GM23338 (cell line): Measurements from ENCODE around the gene ZNF480. TPM values are rescaled to one million over a fixed set of nuclear protein-coding genes. Genes with fewer than 3 reads are reported as not detected.

Experiments used
- ATAC-seq: fragments of 200-7000 bp; cut with Tn5 transposase; 3 replicates; pipeline ENCODE4 v1.9.1; 2020
- DNase-seq: peaks from one replicate; pipeline ENCODE4 v3.0.0-alpha.2; 2015; ENCODE audit warnings: low spot score
- H2AFZ ChIP-seq: fragments of 200-600 bp; sonication (generic); 2 replicates; pipeline ENCODE4 v1.8.0; 2016; ENCODE audit warnings: antibody characterized with exemption, mild to moderate bottlenecking, moderate library complexity
- H3F3A ChIP-seq: fragments of 200-600 bp; sonication (generic); replicated peaks from 2 replicates; pipeline ENCODE4 v1.8.0; 2017; ENCODE audit warnings: antibody characterized with exemption, mixed run types, low read depth
- H3K27ac ChIP-seq: fragments of 200-600 bp; sonication (generic); 2 replicates; pipeline ENCODE4 v1.6.1; 2016; ENCODE audit warnings: low read depth
- H3K27me3 ChIP-seq: fragments of 200-600 bp; sonication (generic); 2 replicates; pipeline ENCODE4 v1.8.0; 2016; ENCODE audit warnings: mild to moderate bottlenecking, mixed run types, moderate library complexity; ENCODE audit not compliant: insufficient read depth
- H3K36me3 ChIP-seq: fragments of 200-600 bp; sonication (generic); 2 replicates; pipeline ENCODE4 v1.8.0; 2016; ENCODE audit warnings: mild to moderate bottlenecking; ENCODE audit not compliant: insufficient read depth
- H3K4me1 ChIP-seq: fragments of 200-600 bp; sonication (generic); 2 replicates; pipeline ENCODE4 v1.8.0; 2016; ENCODE audit warnings: mild to moderate bottlenecking, moderate library complexity; ENCODE audit not compliant: insufficient read depth
- H3K4me2 ChIP-seq: fragments of 200-600 bp; sonication (generic); 2 replicates; pipeline ENCODE4 v1.7.1; 2017; ENCODE audit warnings: mixed run types
- H3K4me3 ChIP-seq: fragments of 200-600 bp; sonication (generic); 2 replicates; pipeline ENCODE4 v1.6.1; 2016; ENCODE audit warnings: mixed run types
- H3K79me2 ChIP-seq: fragments of 200-600 bp; sonication (generic); replicated peaks from 2 replicates; pipeline ENCODE4 v1.8.0; 2017; ENCODE audit warnings: mild to moderate bottlenecking; ENCODE audit not compliant: insufficient read depth
- H3K9me2 ChIP-seq: fragments of 200-600 bp; sonication (generic); 2 replicates; pipeline ENCODE4 v1.8.0; 2017; ENCODE audit not compliant: insufficient read depth
- H4K20me1 ChIP-seq: fragments of 200-600 bp; sonication (generic); replicated peaks from 2 replicates; pipeline ENCODE4 v1.8.0; 2017; ENCODE audit warnings: mild to moderate bottlenecking; ENCODE audit not compliant: insufficient read depth
- H3K27ac Mint-ChIP-seq: 2 replicates; pipeline ENCODE4 v1.8.0; 2020; ENCODE audit warnings: inconsistent platforms, mild to moderate bottlenecking, moderate library complexity, mixed read lengths
- H3K27me3 Mint-ChIP-seq: 3 replicates; pipeline ENCODE4 v1.8.0; 2022; ENCODE audit warnings: low read depth, mild to moderate bottlenecking, moderate library complexity, mixed read lengths, inconsistent platforms; ENCODE audit not compliant: insufficient read depth, poor library complexity
- H3K36me3 Mint-ChIP-seq: 3 replicates; pipeline ENCODE4 v1.8.0; 2021; ENCODE audit warnings: low read depth, mild to moderate bottlenecking, inconsistent platforms, moderate library complexity, mixed read lengths
- H3K4me1 Mint-ChIP-seq: 3 replicates; pipeline ENCODE4 v1.8.0; 2020; ENCODE audit warnings: mild to moderate bottlenecking, inconsistent platforms, mixed read lengths
- H3K4me3 Mint-ChIP-seq: 3 replicates; pipeline ENCODE4 v1.8.0; 2021; ENCODE audit warnings: moderate library complexity, mild to moderate bottlenecking, inconsistent platforms, mixed read lengths
- H3K9me3 Mint-ChIP-seq: 3 replicates; pipeline ENCODE4 v1.8.0; 2020; ENCODE audit warnings: moderate library complexity, mild to moderate bottlenecking, inconsistent platforms, mixed read lengths
- CREB1 ChIP-seq: fragments of 250-450 bp; sonication (Bioruptor Pico); IDR thresholded peaks from 2 replicates; pipeline ENCODE4 v1.5.0; 2020; ENCODE audit warnings: low read depth, mild to moderate bottlenecking, moderate library complexity
- EZH2 ChIP-seq: fragments of 200-600 bp; sonication (generic); IDR thresholded peaks from one replicate; pipeline ENCODE4 v1.8.0; 2017; ENCODE audit warnings: antibody characterized with exemption, mild to moderate bottlenecking, low read depth; ENCODE audit not compliant: unreplicated experiment
- EZH2phosphoT487 ChIP-seq: fragments of 200-600 bp; sonication (generic); IDR thresholded peaks from one replicate; pipeline ENCODE4 v1.8.1; 2018; ENCODE audit warnings: antibody characterized with exemption; ENCODE audit not compliant: unreplicated experiment
- JUNB ChIP-seq: IDR thresholded peaks from one replicate; pipeline ENCODE4 v1.6.1; 2016; ENCODE audit warnings: antibody characterized with exemption; ENCODE audit not compliant: unreplicated experiment
- NANOG ChIP-seq: IDR thresholded peaks from 2 replicates; pipeline ENCODE4 v1.6.1; 2016; ENCODE audit warnings: antibody characterized with exemption, borderline replicate concordance
- POLR2AphosphoS5 ChIP-seq: IDR thresholded peaks from 2 replicates; pipeline ENCODE4 v1.6.1; 2016; ENCODE audit warnings: antibody characterized with exemption, low read depth
- STAT1 ChIP-seq: IDR thresholded peaks from one replicate; pipeline ENCODE4 v1.6.1; 2016; ENCODE audit warnings: antibody characterized with exemption; ENCODE audit not compliant: unreplicated experiment
- ZNF114 ChIP-seq: fragments of 250-450 bp; sonication (Bioruptor Pico); IDR thresholded peaks from 2 replicates; pipeline ENCODE4 v1.5.0; 2020; ENCODE audit warnings: mild to moderate bottlenecking, moderate library complexity
- ZNF331 ChIP-seq: fragments of 250-450 bp; sonication (Bioruptor Pico); IDR thresholded peaks from 2 replicates; pipeline ENCODE4 v1.5.0; 2020; ENCODE audit warnings: low read depth, mild to moderate bottlenecking, moderate library complexity
- polyA plus RNA-seq: library from polyadenylated mRNA; unstranded; fragments of >200 nt; fragmentation: Nextera tagmentation; extraction: Ambion mirVana; gene quantifications from 2 replicates; pipeline ENCODE4 v1.2.1, GENCODE V29; 2016
- total RNA-seq: library from RNA; depleted of rRNA; stranded (reverse); fragments of >200 nt; shearing (Covaris generic); gene quantifications from 2 replicates; pipeline ENCODE4 v1.2.3, GENCODE V29; 2014
- TF ChIP-seq, protein P1 (sequence below): IDR thresholded peaks from 2 replicates; pipeline ENCODE4 v1.6.1; 2016; ENCODE audit warnings: antibody characterized with exemption
- TF ChIP-seq, protein P2 (sequence below): IDR thresholded peaks from one replicate; pipeline ENCODE4 v1.6.1; 2018; ENCODE audit warnings: antibody characterized with exemption; ENCODE audit not compliant: unreplicated experiment
- TF ChIP-seq, protein P3 (sequence below): fragments of 250-450 bp; sonication (Bioruptor Pico); IDR thresholded peaks from 2 replicates; pipeline ENCODE4 v1.5.0; 2020; ENCODE audit warnings: mild to moderate bottlenecking, moderate library complexity
- TF ChIP-seq, protein P4 (sequence below), 2 experiments: fragments of 200-600 bp in 1 of 2; sonication (generic) in 1 of 2; conservative IDR thresholded peaks; 2 replicates each; pipeline versions ENCODE4 v1.5.1 to v1.6.1; 2016 to 2017; ENCODE audit warnings: antibody characterized with exemption in 2 of 2, low read depth in 2 of 2, mild to moderate bottlenecking in 2 of 2, moderate library complexity in 1 of 2

The ZNF480 gene
- total and polyA plus RNA-seq, 2 experiments from 2014 or later, result 34.1 to 37.9 TPM

DNA sequence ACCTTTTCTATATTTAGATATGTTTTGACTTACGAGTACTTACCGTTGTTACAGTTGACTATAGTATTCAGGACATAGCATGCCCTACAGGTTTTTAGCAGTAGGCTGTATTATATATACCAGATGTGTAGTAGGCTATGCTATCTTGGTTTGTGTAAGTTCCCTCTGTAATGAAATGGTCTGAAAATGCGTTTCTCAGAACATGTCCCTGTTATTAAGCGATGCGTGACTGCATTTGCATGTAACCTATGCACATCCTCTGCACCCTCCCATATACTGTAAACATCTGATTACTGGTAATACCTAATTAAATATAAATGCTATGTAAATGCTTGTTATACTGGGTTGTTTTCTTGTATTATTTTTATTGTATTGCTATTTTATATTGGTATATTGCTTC, 21.0 kb upstream of the ZNF480 start:
- peaks cover 63% of the 10 kb centered on the region for H4K20me1 ChIP-seq
- H3K9me3 Mint-ChIP-seq, result peaks cover 9% of the 10 kb centered on the region
- DNase-seq (no peak), ATAC-seq (no peak)
- peaks cover 12% of the 10 kb centered on the region for H3K4me1 ChIP-seq
- peaks cover 100% of the 10 kb centered on the region for H3K79me2 ChIP-seq
- H3K36me3 ChIP-seq, result peaks cover 5% of the 10 kb centered on the region; the same call in 1 of the 2 replicates
- H3K27me3 ChIP-seq, result no peaks in the 10 kb centered on the region
- H3K9me2 ChIP-seq, result no peaks in the 10 kb centered on the region; the same call in 1 of the 2 replicates
- H3K27me3 Mint-ChIP-seq, result peaks cover 7% of the 10 kb centered on the region
- H3K4me1 Mint-ChIP-seq, result peaks cover 22% of the 10 kb centered on the region; the same call in 2 of the 3 replicates
- H3K36me3 Mint-ChIP-seq, result peaks cover 62% of the 10 kb centered on the region
- no peaks in the 10 kb centered on the region for H3F3A ChIP-seq
- H3K27ac Mint-ChIP-seq, result no peak overlapping the region
- no peak overlapping the region for H3K4me2 ChIP-seq
- no peak overlapping the region for H3K4me3 ChIP-seq
- no peak overlapping the region for H2AFZ ChIP-seq
- TF ChIP-seq EZH2phosphoT487, result no peak
- TF ChIP-seq CREB1 (CRISPR knock-in tag), result no peak
- TF ChIP-seq NANOG, result no peak
- TF ChIP-seq POLR2AphosphoS5, result no peak
- no peak for TF ChIP-seq STAT1
- TF ChIP-seq ZNF331 (CRISPR knock-in tag), result no peak
- TF ChIP-seq, protein P1, sequence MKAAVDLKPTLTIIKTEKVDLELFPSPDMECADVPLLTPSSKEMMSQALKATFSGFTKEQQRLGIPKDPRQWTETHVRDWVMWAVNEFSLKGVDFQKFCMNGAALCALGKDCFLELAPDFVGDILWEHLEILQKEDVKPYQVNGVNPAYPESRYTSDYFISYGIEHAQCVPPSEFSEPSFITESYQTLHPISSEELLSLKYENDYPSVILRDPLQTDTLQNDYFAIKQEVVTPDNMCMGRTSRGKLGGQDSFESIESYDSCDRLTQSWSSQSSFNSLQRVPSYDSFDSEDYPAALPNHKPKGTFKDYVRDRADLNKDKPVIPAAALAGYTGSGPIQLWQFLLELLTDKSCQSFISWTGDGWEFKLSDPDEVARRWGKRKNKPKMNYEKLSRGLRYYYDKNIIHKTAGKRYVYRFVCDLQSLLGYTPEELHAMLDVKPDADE, result no peak
- no peak for TF ChIP-seq JUNB
- no peak for TF ChIP-seq ZNF114 (CRISPR knock-in tag)
- TF ChIP-seq, protein P2, sequence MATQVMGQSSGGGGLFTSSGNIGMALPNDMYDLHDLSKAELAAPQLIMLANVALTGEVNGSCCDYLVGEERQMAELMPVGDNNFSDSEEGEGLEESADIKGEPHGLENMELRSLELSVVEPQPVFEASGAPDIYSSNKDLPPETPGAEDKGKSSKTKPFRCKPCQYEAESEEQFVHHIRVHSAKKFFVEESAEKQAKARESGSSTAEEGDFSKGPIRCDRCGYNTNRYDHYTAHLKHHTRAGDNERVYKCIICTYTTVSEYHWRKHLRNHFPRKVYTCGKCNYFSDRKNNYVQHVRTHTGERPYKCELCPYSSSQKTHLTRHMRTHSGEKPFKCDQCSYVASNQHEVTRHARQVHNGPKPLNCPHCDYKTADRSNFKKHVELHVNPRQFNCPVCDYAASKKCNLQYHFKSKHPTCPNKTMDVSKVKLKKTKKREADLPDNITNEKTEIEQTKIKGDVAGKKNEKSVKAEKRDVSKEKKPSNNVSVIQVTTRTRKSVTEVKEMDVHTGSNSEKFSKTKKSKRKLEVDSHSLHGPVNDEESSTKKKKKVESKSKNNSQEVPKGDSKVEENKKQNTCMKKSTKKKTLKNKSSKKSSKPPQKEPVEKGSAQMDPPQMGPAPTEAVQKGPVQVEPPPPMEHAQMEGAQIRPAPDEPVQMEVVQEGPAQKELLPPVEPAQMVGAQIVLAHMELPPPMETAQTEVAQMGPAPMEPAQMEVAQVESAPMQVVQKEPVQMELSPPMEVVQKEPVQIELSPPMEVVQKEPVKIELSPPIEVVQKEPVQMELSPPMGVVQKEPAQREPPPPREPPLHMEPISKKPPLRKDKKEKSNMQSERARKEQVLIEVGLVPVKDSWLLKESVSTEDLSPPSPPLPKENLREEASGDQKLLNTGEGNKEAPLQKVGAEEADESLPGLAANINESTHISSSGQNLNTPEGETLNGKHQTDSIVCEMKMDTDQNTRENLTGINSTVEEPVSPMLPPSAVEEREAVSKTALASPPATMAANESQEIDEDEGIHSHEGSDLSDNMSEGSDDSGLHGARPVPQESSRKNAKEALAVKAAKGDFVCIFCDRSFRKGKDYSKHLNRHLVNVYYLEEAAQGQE, result no peak
- TF ChIP-seq EZH2, result no peak
- TF ChIP-seq, protein P3, sequence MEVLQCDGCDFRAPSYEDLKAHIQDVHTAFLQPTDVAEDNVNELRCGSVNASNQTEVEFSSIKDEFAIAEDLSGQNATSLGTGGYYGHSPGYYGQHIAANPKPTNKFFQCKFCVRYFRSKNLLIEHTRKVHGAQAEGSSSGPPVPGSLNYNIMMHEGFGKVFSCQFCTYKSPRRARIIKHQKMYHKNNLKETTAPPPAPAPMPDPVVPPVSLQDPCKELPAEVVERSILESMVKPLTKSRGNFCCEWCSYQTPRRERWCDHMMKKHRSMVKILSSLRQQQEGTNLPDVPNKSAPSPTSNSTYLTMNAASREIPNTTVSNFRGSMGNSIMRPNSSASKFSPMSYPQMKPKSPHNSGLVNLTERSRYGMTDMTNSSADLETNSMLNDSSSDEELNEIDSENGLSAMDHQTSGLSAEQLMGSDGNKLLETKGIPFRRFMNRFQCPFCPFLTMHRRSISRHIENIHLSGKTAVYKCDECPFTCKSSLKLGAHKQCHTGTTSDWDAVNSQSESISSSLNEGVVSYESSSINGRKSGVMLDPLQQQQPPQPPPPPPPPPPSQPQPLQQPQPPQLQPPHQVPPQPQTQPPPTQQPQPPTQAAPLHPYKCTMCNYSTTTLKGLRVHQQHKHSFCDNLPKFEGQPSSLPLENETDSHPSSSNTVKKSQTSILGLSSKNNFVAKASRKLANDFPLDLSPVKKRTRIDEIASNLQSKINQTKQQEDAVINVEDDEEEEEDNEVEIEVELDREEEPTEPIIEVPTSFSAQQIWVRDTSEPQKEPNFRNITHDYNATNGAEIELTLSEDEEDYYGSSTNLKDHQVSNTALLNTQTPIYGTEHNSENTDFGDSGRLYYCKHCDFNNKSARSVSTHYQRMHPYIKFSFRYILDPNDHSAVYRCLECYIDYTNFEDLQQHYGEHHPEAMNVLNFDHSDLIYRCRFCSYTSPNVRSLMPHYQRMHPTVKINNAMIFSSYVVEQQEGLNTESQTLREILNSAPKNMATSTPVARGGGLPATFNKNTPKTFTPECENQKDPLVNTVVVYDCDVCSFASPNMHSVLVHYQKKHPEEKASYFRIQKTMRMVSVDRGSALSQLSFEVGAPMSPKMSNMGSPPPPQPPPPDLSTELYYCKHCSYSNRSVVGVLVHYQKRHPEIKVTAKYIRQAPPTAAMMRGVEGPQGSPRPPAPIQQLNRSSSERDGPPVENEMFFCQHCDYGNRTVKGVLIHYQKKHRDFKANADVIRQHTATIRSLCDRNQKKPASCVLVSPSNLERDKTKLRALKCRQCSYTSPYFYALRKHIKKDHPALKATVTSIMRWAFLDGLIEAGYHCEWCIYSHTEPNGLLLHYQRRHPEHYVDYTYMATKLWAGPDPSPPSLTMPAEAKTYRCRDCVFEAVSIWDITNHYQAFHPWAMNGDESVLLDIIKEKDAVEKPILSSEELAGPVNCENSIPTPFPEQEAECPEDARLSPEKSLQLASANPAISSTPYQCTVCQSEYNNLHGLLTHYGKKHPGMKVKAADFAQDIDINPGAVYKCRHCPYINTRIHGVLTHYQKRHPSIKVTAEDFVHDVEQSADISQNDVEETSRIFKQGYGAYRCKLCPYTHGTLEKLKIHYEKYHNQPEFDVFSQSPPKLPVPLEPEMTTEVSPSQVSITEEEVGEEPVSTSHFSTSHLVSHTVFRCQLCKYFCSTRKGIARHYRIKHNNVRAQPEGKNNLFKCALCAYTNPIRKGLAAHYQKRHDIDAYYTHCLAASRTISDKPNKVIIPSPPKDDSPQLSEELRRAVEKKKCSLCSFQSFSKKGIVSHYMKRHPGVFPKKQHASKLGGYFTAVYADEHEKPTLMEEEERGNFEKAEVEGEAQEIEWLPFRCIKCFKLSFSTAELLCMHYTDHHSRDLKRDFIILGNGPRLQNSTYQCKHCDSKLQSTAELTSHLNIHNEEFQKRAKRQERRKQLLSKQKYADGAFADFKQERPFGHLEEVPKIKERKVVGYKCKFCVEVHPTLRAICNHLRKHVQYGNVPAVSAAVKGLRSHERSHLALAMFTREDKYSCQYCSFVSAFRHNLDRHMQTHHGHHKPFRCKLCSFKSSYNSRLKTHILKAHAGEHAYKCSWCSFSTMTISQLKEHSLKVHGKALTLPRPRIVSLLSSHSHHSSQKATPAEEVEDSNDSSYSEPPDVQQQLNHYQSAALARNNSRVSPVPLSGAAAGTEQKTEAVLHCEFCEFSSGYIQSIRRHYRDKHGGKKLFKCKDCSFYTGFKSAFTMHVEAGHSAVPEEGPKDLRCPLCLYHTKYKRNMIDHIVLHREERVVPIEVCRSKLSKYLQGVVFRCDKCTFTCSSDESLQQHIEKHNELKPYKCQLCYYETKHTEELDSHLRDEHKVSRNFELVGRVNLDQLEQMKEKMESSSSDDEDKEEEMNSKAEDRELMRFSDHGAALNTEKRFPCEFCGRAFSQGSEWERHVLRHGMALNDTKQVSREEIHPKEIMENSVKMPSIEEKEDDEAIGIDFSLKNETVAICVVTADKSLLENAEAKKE (CRISPR knock-in tag), result no peak
- TF ChIP-seq, protein P4, sequence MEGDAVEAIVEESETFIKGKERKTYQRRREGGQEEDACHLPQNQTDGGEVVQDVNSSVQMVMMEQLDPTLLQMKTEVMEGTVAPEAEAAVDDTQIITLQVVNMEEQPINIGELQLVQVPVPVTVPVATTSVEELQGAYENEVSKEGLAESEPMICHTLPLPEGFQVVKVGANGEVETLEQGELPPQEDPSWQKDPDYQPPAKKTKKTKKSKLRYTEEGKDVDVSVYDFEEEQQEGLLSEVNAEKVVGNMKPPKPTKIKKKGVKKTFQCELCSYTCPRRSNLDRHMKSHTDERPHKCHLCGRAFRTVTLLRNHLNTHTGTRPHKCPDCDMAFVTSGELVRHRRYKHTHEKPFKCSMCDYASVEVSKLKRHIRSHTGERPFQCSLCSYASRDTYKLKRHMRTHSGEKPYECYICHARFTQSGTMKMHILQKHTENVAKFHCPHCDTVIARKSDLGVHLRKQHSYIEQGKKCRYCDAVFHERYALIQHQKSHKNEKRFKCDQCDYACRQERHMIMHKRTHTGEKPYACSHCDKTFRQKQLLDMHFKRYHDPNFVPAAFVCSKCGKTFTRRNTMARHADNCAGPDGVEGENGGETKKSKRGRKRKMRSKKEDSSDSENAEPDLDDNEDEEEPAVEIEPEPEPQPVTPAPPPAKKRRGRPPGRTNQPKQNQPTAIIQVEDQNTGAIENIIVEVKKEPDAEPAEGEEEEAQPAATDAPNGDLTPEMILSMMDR (conservative IDR thresholded peaks at IDR 0.05; ENCODE audit: low read depth in 2 of 2), result no peak
- H3K27ac ChIP-seq, result no peak overlapping the region
- H3K4me3 Mint-ChIP-seq, result no peak overlapping the region
